NT2/D1 (cell line): Measurements from ENCODE around the gene AHNAK.

ENCODE experiments used
- YY1 ChIP-seq: IDR thresholded peaks from 2 replicates; pipeline ENCODE4 v1.6.1; 2011; ENCODE audit not compliant: insufficient read length, insufficient read depth
- ZNF274 ChIP-seq: IDR thresholded peaks from 2 replicates; pipeline ENCODE4 v1.6.1; 2011; ENCODE audit warnings: mild to moderate bottlenecking, low read depth, low read length

DNA sequence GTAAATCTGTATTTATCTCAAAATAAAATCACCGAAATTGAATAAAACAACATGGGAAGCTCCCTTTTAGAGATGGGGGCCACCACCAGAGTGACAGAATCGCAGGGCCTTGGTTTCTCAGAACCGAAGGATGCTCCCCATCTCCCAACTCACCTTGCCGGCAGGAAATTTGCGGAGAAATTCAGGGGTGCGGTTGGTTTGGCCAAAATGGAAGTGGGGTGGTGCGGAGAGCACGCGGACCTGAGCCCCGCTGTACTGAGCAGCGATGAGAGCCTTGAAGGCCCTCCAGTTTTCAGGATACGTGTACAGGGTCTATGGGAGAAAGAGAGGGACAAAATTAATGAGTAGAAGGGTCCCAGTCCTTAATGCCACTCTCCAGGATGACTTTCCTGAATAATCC lies 25.8 kb upstream of the AHNAK start:
- no peak for TF ChIP-seq ZNF274
- TF ChIP-seq YY1, result no peak
